GM12864 (cell line): ENCODE measurements around the gene OGFR.

Experiments
- DNase-seq: peaks from one replicate; pipeline ENCODE4 v3.0.0-alpha.2; 2011; ENCODE audit warnings: low read depth
- H3K4me3 ChIP-seq: 2 replicates; pipeline ENCODE4 v1.5.1; 2011; ENCODE audit warnings: mild to moderate bottlenecking, low read depth, low read length, control low read depth
- CTCF ChIP-seq: IDR thresholded peaks from 2 replicates; pipeline ENCODE4 v1.5.1; 2011; ENCODE audit warnings: low read depth, mild to moderate bottlenecking, moderate library complexity, low read length, control low read depth, inconsistent platforms; ENCODE audit errors: missing control alignments

Gene OGFR

GRCh38 chr20:62790075-62790474 is 14.6 kb upstream of the OGFR start:
- no peak for TF ChIP-seq CTCF
- H3K4me3 ChIP-seq = no peak overlapping the region
- DNase-seq = no peak

- peak; percentile 48 for DNase-seq
- no peak overlapping the region for H3K4me3 ChIP-seq
- peak; percentile 98 for TF ChIP-seq CTCF
Observed at GRCh38 chr20:62791301-62792181, 13.1 kb upstream of the OGFR start.

GRCh38 chr20:62792182-62792939 is 12.3 kb upstream of the OGFR start:
- TF ChIP-seq CTCF = no peak
- no peak overlapping the region for H3K4me3 ChIP-seq
- DNase-seq = no peak

- no peak for DNase-seq
- H3K4me3 ChIP-seq = no peak overlapping the region; the same call in 1 of the 2 replicates
- no peak for TF ChIP-seq CTCF
Observed at GRCh38 chr20:62792940-62793756, 11.5 kb upstream of the OGFR start.

- DNase-seq = no peak
- peak overlapping the region; percentile 37 for H3K4me3 ChIP-seq
- TF ChIP-seq CTCF = no peak
Observed at GRCh38 chr20:62793757-62794006, 11.0 kb upstream of the OGFR start.

- H3K4me3 ChIP-seq = peak overlapping the region; percentile 73
- peak; percentile 75 for DNase-seq
- TF ChIP-seq CTCF = no peak
Observed at GRCh38 chr20:62794007-62794724, 10.5 kb upstream of the OGFR start.
